Nephron progenitor cell (in vitro differentiated cells): ENCODE results near the gene CREB1.

Experiments
- DNase-seq: peaks from one replicate; pipeline ENCODE4 v3.0.0; 2021
- H3K27ac Mint-ChIP-seq: 2 replicates; pipeline ENCODE4 v1.8.0; 2021; ENCODE audit warnings: mild to moderate bottlenecking, moderate library complexity, mixed read lengths
- H3K27me3 Mint-ChIP-seq: 2 replicates; pipeline ENCODE4 v1.8.0; 2021; ENCODE audit warnings: mild to moderate bottlenecking, low read depth, mixed read lengths; ENCODE audit not compliant: poor library complexity
- H3K36me3 Mint-ChIP-seq: 2 replicates; pipeline ENCODE4 v1.8.0; 2021; ENCODE audit warnings: low read depth, mixed read lengths
- H3K4me1 Mint-ChIP-seq: 2 replicates; pipeline ENCODE4 v1.8.0; 2021; ENCODE audit warnings: mixed read lengths
- H3K4me3 Mint-ChIP-seq: 2 replicates; pipeline ENCODE4 v1.8.0; 2021; ENCODE audit warnings: mild to moderate bottlenecking, moderate library complexity, mixed read lengths
- H3K9me3 Mint-ChIP-seq: 2 replicates; pipeline ENCODE4 v1.8.0; 2021; ENCODE audit warnings: mild to moderate bottlenecking, moderate library complexity, mixed read lengths
- CTCF ChIP-seq: fragments of 200-600 bp; sonication (generic); IDR thresholded peaks from 2 replicates; pipeline ENCODE4 v1.5.0; 2021; ENCODE audit warnings: antibody characterized with exemption

CREB1 gene

GRCh38 chr2:207504513-207505170 is 25.1 kb upstream of the CREB1 start:
- no peak for TF ChIP-seq CTCF
- DNase-seq, result peak; percentile 14
- peaks cover 33% of the 10 kb centered on the region for H3K4me1 Mint-ChIP-seq
- H3K27ac Mint-ChIP-seq, result no peak overlapping the region
- peaks cover 4% of the 10 kb centered on the region for H3K27me3 Mint-ChIP-seq
- no peaks in the 10 kb centered on the region for H3K36me3 Mint-ChIP-seq
- H3K9me3 Mint-ChIP-seq, result no peaks in the 10 kb centered on the region
- H3K4me3 Mint-ChIP-seq, result peak overlapping the region; percentile 34

- Mint-ChIP-seq H3K27me3 (peaks cover 4% of the 10 kb centered on the region), H3K36me3 (no peaks in the 10 kb centered on the region), H3K4me1 (peaks cover 33% of the 10 kb centered on the region), H3K27ac (no peak overlapping the region), H3K4me3 (no peak overlapping the region), H3K9me3 (no peaks in the 10 kb centered on the region)
- DNase-seq, result no peak
- TF ChIP-seq CTCF, result no peak
Observed at GRCh38 chr2:207505171-207505570, 24.6 kb upstream of the CREB1 start.

- H3K27me3 Mint-ChIP-seq, result peaks cover 4% of the 10 kb centered on the region
- no peaks in the 10 kb centered on the region for H3K9me3 Mint-ChIP-seq
- peaks cover 33% of the 10 kb centered on the region for H3K4me1 Mint-ChIP-seq
- TF ChIP-seq CTCF, result no peak
- H3K4me3 Mint-ChIP-seq, result no peak overlapping the region
- H3K36me3 Mint-ChIP-seq, result no peaks in the 10 kb centered on the region
- no peak for DNase-seq
- peak overlapping the region; percentile 10 for H3K27ac Mint-ChIP-seq
Observed at GRCh38 chr2:207505728-207506127, 24.0 kb upstream of the CREB1 start.

GRCh38 chr2:207506426-207506825 is 23.3 kb upstream of the CREB1 start:
- Mint-ChIP-seq H3K27ac (no peak overlapping the region), H3K36me3 (no peaks in the 10 kb centered on the region), H3K9me3 (no peaks in the 10 kb centered on the region), H3K4me3 (no peak overlapping the region), H3K27me3 (peaks cover 8% of the 10 kb centered on the region), H3K4me1 (peaks cover 33% of the 10 kb centered on the region)
- TF ChIP-seq CTCF, result no peak
- no peak for DNase-seq

GRCh38 chr2:207510148-207510547 is 19.6 kb upstream of the CREB1 start:
- Mint-ChIP-seq H3K27me3 (peaks cover 6% of the 10 kb centered on the region), H3K36me3 (no peaks in the 10 kb centered on the region), H3K27ac (no peak overlapping the region)

More at GRCh38 chr2:207510148-207510547, 19.6 kb upstream of the CREB1 start:
- Mint-ChIP-seq H3K4me1 (peaks cover 8% of the 10 kb centered on the region), H3K4me3 (no peak overlapping the region), H3K9me3 (no peaks in the 10 kb centered on the region)
- no peak for TF ChIP-seq CTCF
- DNase-seq, result no peak
